Measurements from ENCODE around the gene MOSMO. TPM values are rescaled to one million over a fixed set of nuclear protein-coding genes. Genes with fewer than 3 reads are reported as not detected.
"Not testable (repeated sequence)": the region's sequence is repeated elsewhere in the genome, so short reads cannot be mapped to it uniquely, and the experiment has no call there.

Gene MOSMO
- total and polyA plus RNA-seq, 12 donors, result 11.7 to 49.0 (median 20.5) TPM

DNA sequence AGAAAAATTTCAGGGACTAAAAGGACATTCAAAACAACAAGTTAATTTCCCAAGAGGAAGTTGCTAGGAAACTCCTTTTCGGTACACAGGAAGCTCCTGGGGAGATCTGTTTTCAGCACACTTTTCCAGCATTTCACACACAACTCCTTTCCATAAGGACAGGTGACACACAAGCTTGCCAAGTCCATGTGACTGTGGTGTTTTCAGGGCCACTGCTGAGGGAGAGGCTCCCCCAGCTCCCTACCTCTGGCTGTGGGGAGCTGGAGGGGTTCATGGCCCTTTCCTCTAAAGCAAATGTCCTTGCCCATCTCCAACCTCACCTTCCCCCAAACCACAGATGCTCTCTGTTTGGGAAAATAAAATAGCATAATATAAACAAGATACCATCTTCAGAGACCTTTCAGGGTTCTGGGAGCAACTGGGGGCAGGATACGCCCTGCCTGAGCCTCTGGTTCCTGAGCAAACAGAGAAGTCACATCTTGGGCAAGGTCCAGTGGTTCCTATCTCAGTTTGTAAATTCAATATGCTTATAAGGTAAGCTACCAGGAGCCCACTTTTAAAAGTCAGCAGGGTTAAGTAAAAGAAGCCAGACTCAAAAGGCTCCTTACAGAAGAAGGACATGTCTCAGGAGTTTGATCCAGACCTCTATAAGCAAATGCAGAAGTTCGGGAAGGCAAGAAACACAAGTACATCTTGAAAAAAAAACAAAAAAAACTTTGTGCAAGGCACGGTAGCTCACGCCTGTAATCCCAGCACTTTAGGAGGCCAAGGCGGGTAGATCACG is 10.0 kb upstream of the MOSMO start:
- TF ChIP-seq CTCF (IDR thresholded peaks at IDR 0.05), result no peak
- TF ChIP-seq POLR2A (IDR thresholded peaks at IDR 0.05), result no peak
- Histone ChIP-seq H3K36me3 (replicated peaks in 1 of 2) (no peaks in the 10 kb centered on the region), H3K9me3 (replicated peaks in 1 of 3) (no peaks in the 10 kb centered on the region), H3K27me3 (no peaks in the 10 kb centered on the region), H3K4me1 (replicated peaks in 1 of 2) (peaks cover 5 to 15% of the 10 kb centered on the region in 2 donors), H3K4me3 (no peak overlapping the region), H3K27ac (no peak overlapping the region)
- intact Hi-C loops (cut with DNase I), result loop anchor here in 1 of 2 donors (10.0 kb wide), 1 partner anchor 97 kb away; the partner anchor contains the start of gene VWA3A
- no peak for DNase-seq
- WGBS, 4 donors, result 84 to 90% (median 87%) methylated on average over 7 of the region's 7 CpGs

GRCh38 chr16:22001591-22001990 is 6.3 kb upstream of the MOSMO start:
- Histone ChIP-seq H3K9me3 (replicated peaks in 1 of 3) (no peaks in the 10 kb centered on the region), H3K27ac (no peak overlapping the region), H3K27me3 (no peaks in the 10 kb centered on the region), H3K36me3 (replicated peaks in 1 of 2) (no peaks in the 10 kb centered on the region), H3K4me1 (replicated peaks in 1 of 2) (peaks cover 5 to 15% of the 10 kb centered on the region in 2 donors), H3K4me3 (no peak overlapping the region)
- DNase-seq, result no peak
- no peak for TF ChIP-seq POLR2A (IDR thresholded peaks at IDR 0.05)
- TF ChIP-seq CTCF (IDR thresholded peaks at IDR 0.05), result no peak
- WGBS, 4 donors, result 58 to 75% (median 67%) methylated on average over 1 of the region's 1 CpG
- intact Hi-C loops (cut with DNase I), result loop anchor here (2.0 to 10.0 kb wide), 5 partner anchors 71 to 293 kb away; partner anchors contain the start of gene POLR3E (in 1 of the 2)

DNA sequence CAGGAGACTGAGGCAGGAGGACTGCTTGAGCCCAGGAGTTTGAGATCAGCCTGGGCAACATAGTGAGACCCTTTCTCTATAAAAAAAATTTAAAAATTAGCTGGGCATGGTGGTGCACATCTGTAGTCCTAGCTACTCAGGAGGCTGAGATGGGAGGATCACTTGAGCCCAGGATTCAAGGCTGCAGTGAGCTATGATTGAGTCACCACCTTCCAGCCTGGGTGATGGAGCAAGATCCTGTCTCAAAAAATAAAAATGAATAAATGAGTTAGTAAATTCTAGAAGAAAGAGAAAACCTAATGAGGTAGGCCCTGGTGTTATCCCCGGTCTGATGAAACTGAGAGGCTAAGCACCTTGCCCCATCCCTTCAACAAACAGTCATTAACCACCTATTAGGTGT is 5.9 kb upstream of the MOSMO start:
- not testable (repeated sequence) for H3K9me3 ChIP-seq (replicated peaks in 1 of 3); H3K36me3 ChIP-seq (replicated peaks in 1 of 2); H3K27ac ChIP-seq; H3K4me3 ChIP-seq; H3K27me3 ChIP-seq; DNase-seq
- intact Hi-C loops (cut with DNase I), result loop anchor here (5.0 to 10.0 kb wide), 4 partner anchors 70 to 293 kb away; partner anchors contain the start of gene POLR3E (in 1 of the 2)
- 98 to 100% (median 100%) methylated on average over 1 of the region's 1 CpG for WGBS, 4 donors
- H3K4me1 ChIP-seq (replicated peaks in 1 of 2), result peaks cover 7 to 19% of the 10 kb centered on the region in 2 donors

DNA sequence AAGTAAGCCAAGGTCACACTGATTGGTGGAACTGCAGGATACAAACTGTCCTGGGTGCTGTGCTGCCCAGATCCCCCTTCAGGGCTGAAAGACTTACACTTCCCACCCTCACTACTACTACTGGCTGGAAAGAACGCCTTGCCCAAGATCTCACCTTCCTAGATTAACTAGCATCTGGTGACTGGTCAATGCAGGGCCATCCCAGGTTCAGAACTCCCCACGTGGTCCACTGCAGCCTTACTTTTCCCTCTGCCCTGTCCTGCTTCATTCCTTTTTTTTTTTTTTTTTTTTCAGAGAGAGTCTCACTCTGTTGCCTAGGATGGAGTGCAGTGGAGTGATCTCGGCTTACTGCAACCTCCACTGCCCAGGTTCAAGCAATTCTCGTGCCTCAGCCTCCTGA is 4.7 kb upstream of the MOSMO start:
- WGBS, 4 donors, result 80 to 95% (median 83%) methylated on average over 4 of the region's 4 CpGs
- no peaks in the 10 kb centered on the region for H3K27me3 ChIP-seq
- no peak for DNase-seq
- H3K4me1 ChIP-seq (replicated peaks in 1 of 2), result peaks cover 10 to 22% of the 10 kb centered on the region in 2 donors
- H3K27ac ChIP-seq, result no peak overlapping the region
- intact Hi-C loops (cut with DNase I), result loop anchor here (5.0 to 10.0 kb wide), 4 partner anchors 69 to 292 kb away; partner anchors contain the start of gene POLR3E (in 1 of the 2)
- H3K36me3 ChIP-seq (replicated peaks in 1 of 2), result no peaks in the 10 kb centered on the region
- TF ChIP-seq POLR2A (IDR thresholded peaks at IDR 0.05) (no peak), CTCF (IDR thresholded peaks at IDR 0.05) (no peak)
- H3K4me3 ChIP-seq, result no peak overlapping the region
- H3K9me3 ChIP-seq (replicated peaks in 1 of 3), result no peaks in the 10 kb centered on the region

Measured in adrenal gland (tissue), 12 donors.